ENCODE results near the gene EDC3.
"Not testable (repeated sequence)": the region's sequence is repeated elsewhere in the genome, so short reads cannot be mapped to it uniquely, and the experiment has no call there.

Gene EDC3

GRCh38 chr15:74604983-74605794 is 90.6 kb downstream of the EDC3 start:
- peak; percentile 21 for DNase-seq

GRCh38 chr15:74603789-74604705 is 91.8 kb downstream of the EDC3 start:
- DNase-seq, result no peak

GRCh38 chr15:74603026-74603788 is 92.6 kb downstream of the EDC3 start:
- DNase-seq, result no peak

- DNase-seq, result no peak
Observed at GRCh38 chr15:74599156-74599555, 96.7 kb downstream of the EDC3 start.

GRCh38 chr15:74598126-74598842 is 97.5 kb downstream of the EDC3 start:
- DNase-seq, result peak; percentile 55

GRCh38 chr15:74597146-74597705 is 98.6 kb downstream of the EDC3 start:
- DNase-seq, result not testable (repeated sequence)

- not testable (repeated sequence) for DNase-seq
Observed at GRCh38 chr15:74596736-74597135, 99.1 kb downstream of the EDC3 start.

GRCh38 chr15:74595271-74595670 is 100.6 kb downstream of the EDC3 start:
- no peak for DNase-seq

GRCh38 chr15:74594455-74594854 is 101.4 kb downstream of the EDC3 start:
- DNase-seq, result no peak

GRCh38 chr15:74593122-74593521 is 102.7 kb downstream of the EDC3 start:
- no peak for DNase-seq

GRCh38 chr15:74592222-74592621 is 103.6 kb downstream of the EDC3 start:
- no peak for DNase-seq

GRCh38 chr15:74589826-74590225 is 106.0 kb downstream of the EDC3 start:
- no peak for DNase-seq

GRCh38 chr15:74585857-74586256 is 110.0 kb downstream of the EDC3 start:
- DNase-seq, result no peak

GRCh38 chr15:74585191-74585590 is 110.6 kb downstream of the EDC3 start:
- DNase-seq, result no peak

GRCh38 chr15:74584779-74585178 is 111.0 kb downstream of the EDC3 start:
- no peak for DNase-seq

- DNase-seq, result no peak
Observed at GRCh38 chr15:74584204-74584603, 111.6 kb downstream of the EDC3 start.
